Measurements from ENCODE around the gene TTC34. TPM values are rescaled to one million over a fixed set of nuclear protein-coding genes. Genes with fewer than 3 reads are reported as not detected.

TTC34 gene
- total RNA-seq, 2 experiments from 2014 or later = 0.97 to 1.0 TPM

GRCh38 chr1:2596530-2597333, 204.8 kb downstream of the TTC34 start:
- Mint-ChIP-seq H3K36me3 (no peaks in the 10 kb centered on the region), H3K4me3 (no peak overlapping the region), H3K4me1 (ENCODE audit: low read depth) (peaks cover under 1% of the 10 kb centered on the region), H3K9me3 (peaks cover 5% of the 10 kb centered on the region), H3K27ac (no peak overlapping the region), H3K27me3 (no peaks in the 10 kb centered on the region)
- ChIA-PET POLR2A (no interaction called here), CTCF (no interaction called here)
- intact Hi-C loops (cut with micrococcal nuclease) = no loop called here
- no peak for DNase-seq

GRCh38 chr1:2595812-2596529, 205.5 kb downstream of the TTC34 start:
- H3K4me1 Mint-ChIP-seq (ENCODE audit: low read depth) = peaks cover 1% of the 10 kb centered on the region
- no peaks in the 10 kb centered on the region for H3K27me3 Mint-ChIP-seq
- no peak overlapping the region for H3K4me3 Mint-ChIP-seq
- ChIA-PET CTCF (no interaction called here), POLR2A (no interaction called here)
- H3K27ac Mint-ChIP-seq = no peak overlapping the region
- no peaks in the 10 kb centered on the region for H3K36me3 Mint-ChIP-seq
- intact Hi-C loops (cut with micrococcal nuclease) = no loop called here
- no peak for DNase-seq
- H3K9me3 Mint-ChIP-seq = peaks cover 5% of the 10 kb centered on the region

GRCh38 chr1:2595261-2595811, 206.2 kb downstream of the TTC34 start:
- no peak overlapping the region for H3K4me3 Mint-ChIP-seq
- no peaks in the 10 kb centered on the region for H3K36me3 Mint-ChIP-seq
- H3K9me3 Mint-ChIP-seq = peaks cover 5% of the 10 kb centered on the region
- intact Hi-C loops (cut with micrococcal nuclease) = no loop called here
- no peak overlapping the region for H3K27ac Mint-ChIP-seq
- H3K27me3 Mint-ChIP-seq = no peaks in the 10 kb centered on the region
- H3K4me1 Mint-ChIP-seq (ENCODE audit: low read depth) = peaks cover 1% of the 10 kb centered on the region
- DNase-seq = no peak
- CTCF ChIA-PET = no interaction called here
- POLR2A ChIA-PET = no interaction called here

GRCh38 chr1:2594641-2595131, 206.8 kb downstream of the TTC34 start:
- no peak for DNase-seq
- CTCF ChIA-PET = no interaction called here
- Mint-ChIP-seq H3K27ac (no peak overlapping the region), H3K4me1 (ENCODE audit: low read depth) (peaks cover 1% of the 10 kb centered on the region), H3K9me3 (peaks cover 5% of the 10 kb centered on the region), H3K27me3 (no peaks in the 10 kb centered on the region), H3K36me3 (no peaks in the 10 kb centered on the region), H3K4me3 (no peak overlapping the region)
- intact Hi-C loops (cut with micrococcal nuclease) = no loop called here
- POLR2A ChIA-PET = no interaction called here

GRCh38 chr1:2594001-2594640, 207.4 kb downstream of the TTC34 start:
- Mint-ChIP-seq H3K36me3 (no peaks in the 10 kb centered on the region), H3K9me3 (peaks cover 5% of the 10 kb centered on the region), H3K4me3 (no peak overlapping the region), H3K27me3 (no peaks in the 10 kb centered on the region), H3K27ac (no peak overlapping the region), H3K4me1 (ENCODE audit: low read depth) (peaks cover 1% of the 10 kb centered on the region)
- ChIA-PET CTCF (no interaction called here), POLR2A (no interaction called here)
- no peak for DNase-seq
- intact Hi-C loops (cut with micrococcal nuclease) = no loop called here

DNA sequence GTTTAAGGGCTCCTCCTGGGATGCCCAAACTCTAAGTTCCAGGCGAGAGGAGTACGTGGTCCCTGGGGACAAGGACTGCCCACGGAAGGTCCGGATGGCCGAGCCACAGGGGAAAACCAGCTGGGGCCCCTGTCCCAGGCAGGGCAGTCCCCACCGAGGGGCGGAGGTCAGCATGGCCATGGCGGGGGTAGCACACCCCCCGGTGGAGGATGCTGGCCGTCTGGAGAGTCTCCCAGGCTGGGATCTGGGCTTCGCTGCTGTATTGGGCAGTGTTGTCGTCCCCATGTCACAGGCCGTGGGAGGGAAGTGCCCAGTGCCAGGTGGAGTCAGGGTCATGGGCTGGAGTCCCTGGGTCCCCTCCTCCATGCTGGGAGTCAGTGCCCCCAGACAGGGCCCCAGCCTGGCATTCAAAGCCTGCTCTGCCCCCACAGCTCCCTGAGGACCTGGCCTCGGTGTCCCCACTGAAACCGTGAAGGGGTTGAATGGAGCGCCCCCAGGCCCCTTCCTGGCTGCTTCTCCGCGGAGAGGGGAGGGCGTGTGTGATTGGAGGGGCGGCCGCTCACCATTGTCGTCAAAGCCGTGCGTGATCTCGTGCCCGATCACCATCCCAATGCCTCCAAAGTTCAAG, 208.1 kb downstream of the TTC34 start:
- no peaks in the 10 kb centered on the region for H3K36me3 Mint-ChIP-seq
- H3K9me3 Mint-ChIP-seq = no peaks in the 10 kb centered on the region
- intact Hi-C loops (cut with micrococcal nuclease) = no loop called here
- CTCF ChIA-PET = no interaction called here
- H3K4me1 Mint-ChIP-seq (ENCODE audit: low read depth) = peaks cover 1% of the 10 kb centered on the region
- POLR2A ChIA-PET = no interaction called here
- DNase-seq = no peak
- H3K27me3 Mint-ChIP-seq = no peaks in the 10 kb centered on the region
- no peak overlapping the region for H3K27ac Mint-ChIP-seq
- H3K4me3 Mint-ChIP-seq = no peak overlapping the region

DNA sequence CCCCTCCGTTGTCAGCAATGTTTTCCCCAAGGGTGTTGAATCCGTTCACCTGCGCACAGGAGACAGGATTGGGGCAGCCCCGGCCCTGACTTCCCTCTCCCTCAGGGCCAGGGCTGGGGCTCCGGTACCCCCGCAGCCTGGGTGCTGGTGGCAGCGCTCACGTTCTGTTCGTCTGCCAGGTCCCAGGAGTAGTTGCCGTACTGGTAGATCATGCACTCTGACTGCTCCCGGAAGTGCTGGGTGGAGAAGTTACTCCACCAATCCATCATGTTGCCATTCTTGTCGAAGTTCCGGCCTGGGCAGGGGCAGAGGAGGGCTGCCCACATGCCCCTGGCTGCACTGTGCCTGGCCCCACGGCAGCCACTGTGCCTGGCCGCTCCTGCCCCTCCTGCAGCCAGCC, 208.8 kb downstream of the TTC34 start:
- CTCF ChIA-PET = no interaction called here
- H3K4me1 Mint-ChIP-seq (ENCODE audit: low read depth) = peaks cover 1% of the 10 kb centered on the region
- no peak overlapping the region for H3K4me3 Mint-ChIP-seq
- no peak overlapping the region for H3K27ac Mint-ChIP-seq
- H3K27me3 Mint-ChIP-seq = no peaks in the 10 kb centered on the region
- DNase-seq = no peak
- POLR2A ChIA-PET = no interaction called here
- intact Hi-C loops (cut with micrococcal nuclease) = no loop called here
- no peaks in the 10 kb centered on the region for H3K9me3 Mint-ChIP-seq
- H3K36me3 Mint-ChIP-seq = no peaks in the 10 kb centered on the region

- CTCF ChIA-PET = no interaction called here
- Mint-ChIP-seq H3K4me1 (ENCODE audit: low read depth) (peaks cover 4% of the 10 kb centered on the region), H3K4me3 (no peak overlapping the region)
Observed at GRCh38 chr1:2591581-2592261, 209.8 kb downstream of the TTC34 start.

GRCh38 chr1:2591233-2591580, 210.3 kb downstream of the TTC34 start:
- POLR2A ChIA-PET = no interaction called here

More at GRCh38 chr1:2591581-2592261, 209.8 kb downstream of the TTC34 start:
- intact Hi-C loops (cut with micrococcal nuclease) = no loop called here
- no peak for DNase-seq
- POLR2A ChIA-PET = no interaction called here
- H3K36me3 Mint-ChIP-seq = no peaks in the 10 kb centered on the region
- no peak overlapping the region for H3K27ac Mint-ChIP-seq
- no peaks in the 10 kb centered on the region for H3K27me3 Mint-ChIP-seq
- H3K9me3 Mint-ChIP-seq = no peaks in the 10 kb centered on the region

DNA sequence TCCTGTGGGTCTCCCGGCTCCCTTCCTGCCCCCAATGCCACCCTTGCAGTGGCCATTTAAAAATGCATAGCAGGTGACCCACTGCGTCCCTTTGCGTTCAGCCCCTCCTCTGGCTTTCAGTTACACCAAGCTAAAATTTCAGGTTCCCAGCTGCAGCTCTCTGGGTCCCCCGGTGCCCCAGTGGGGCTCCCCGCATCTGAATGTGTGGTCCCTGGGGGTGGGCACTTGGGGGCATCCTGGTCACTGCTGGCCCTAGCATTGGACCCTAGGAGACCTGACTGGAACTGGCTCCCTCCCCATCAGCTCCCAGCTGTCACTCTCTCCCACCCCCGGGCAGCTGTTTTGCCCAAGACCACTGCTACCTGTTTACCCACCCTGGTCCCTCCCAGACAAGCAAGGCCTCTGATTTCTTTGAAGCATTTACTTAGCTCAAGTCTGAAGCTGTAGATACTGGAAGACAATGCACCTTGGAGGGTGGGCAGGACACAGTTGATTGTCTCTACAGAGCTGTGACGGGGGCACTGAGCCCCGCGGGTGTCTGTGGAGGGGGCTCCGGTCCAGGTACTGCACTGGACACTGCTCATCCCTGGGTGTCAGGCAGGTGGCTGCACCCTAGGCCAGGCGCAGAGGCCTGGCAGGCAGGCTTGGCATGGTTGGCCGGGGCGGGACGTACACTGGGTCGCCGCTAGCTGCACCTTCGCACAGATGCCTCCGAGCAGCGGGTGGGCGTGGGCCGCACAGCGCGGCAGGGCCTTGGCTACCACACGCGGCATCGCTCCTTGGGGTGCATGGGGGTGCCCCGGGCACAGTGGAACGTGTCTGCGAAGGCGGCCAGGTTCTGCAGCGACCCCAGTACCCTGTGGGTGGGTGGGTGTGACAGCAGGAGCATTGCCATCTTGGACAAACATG, 211.0 kb downstream of the TTC34 start:
- no peaks in the 10 kb centered on the region for H3K36me3 Mint-ChIP-seq
- H3K4me1 Mint-ChIP-seq (ENCODE audit: low read depth) = peaks cover 4% of the 10 kb centered on the region
- DNase-seq = no peak
- H3K4me3 Mint-ChIP-seq = no peak overlapping the region
- H3K27ac Mint-ChIP-seq = no peak overlapping the region
- intact Hi-C loops (cut with micrococcal nuclease) = no loop called here
- H3K9me3 Mint-ChIP-seq = no peaks in the 10 kb centered on the region
- no peaks in the 10 kb centered on the region for H3K27me3 Mint-ChIP-seq
- POLR2A ChIA-PET = no interaction called here
- CTCF ChIA-PET = no interaction called here

More at GRCh38 chr1:2591233-2591580, 210.3 kb downstream of the TTC34 start:
- Mint-ChIP-seq H3K36me3 (no peaks in the 10 kb centered on the region), H3K27ac (no peak overlapping the region), H3K9me3 (no peaks in the 10 kb centered on the region), H3K4me1 (ENCODE audit: low read depth) (peaks cover 4% of the 10 kb centered on the region), H3K27me3 (no peaks in the 10 kb centered on the region), H3K4me3 (no peak overlapping the region)
- CTCF ChIA-PET = no interaction called here
- DNase-seq = no peak
- intact Hi-C loops (cut with micrococcal nuclease) = no loop called here

All from activated CD4-positive, alpha-beta memory T cell treated with anti-CD3 and anti-CD28 coated beads for 36 hours (primary cell).